ENCODE data around the gene CNN2.

DNA sequence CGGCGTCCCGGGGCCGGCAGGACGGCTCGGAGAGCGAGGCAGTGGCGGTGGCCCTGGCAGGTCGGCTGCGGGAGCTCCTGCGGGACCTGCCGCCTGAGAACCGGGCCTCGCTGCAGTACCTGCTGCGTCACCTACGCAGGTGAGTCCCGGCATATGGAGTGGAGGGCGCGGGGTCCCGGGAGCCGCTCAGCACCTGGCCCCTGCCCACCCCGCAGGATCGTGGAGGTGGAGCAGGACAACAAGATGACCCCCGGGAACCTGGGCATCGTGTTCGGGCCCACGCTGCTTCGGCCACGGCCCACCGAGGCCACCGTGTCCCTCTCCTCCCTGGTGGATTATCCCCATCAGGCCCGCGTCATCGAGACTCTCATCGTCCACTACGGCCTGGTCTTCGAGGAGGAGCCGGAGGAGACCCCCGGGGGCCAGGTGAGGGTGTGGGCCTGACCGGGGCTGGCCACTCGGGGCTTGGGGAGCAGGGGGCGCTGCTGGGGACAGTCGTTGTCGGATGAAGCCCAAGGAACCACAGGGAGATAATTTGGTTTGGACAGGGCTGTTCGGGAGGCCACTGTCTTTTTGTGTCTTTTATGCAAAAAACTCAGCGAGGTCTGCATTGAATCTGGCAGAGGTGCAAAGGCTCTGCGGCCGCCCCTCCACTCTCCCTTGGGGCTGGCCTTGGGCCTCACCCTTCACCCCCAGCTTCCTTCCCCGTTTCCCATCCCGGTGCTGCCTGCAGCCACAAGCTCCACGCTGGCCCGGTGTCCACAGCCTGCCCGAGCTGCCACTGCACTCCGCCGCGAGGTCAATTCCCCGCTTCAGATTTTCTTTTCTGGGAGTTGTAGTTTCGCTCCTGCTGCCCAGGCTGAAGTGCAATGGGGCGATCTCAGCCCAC lies 56.8 kb downstream of the CNN2 start:
- TF ChIP-seq, protein P1, sequence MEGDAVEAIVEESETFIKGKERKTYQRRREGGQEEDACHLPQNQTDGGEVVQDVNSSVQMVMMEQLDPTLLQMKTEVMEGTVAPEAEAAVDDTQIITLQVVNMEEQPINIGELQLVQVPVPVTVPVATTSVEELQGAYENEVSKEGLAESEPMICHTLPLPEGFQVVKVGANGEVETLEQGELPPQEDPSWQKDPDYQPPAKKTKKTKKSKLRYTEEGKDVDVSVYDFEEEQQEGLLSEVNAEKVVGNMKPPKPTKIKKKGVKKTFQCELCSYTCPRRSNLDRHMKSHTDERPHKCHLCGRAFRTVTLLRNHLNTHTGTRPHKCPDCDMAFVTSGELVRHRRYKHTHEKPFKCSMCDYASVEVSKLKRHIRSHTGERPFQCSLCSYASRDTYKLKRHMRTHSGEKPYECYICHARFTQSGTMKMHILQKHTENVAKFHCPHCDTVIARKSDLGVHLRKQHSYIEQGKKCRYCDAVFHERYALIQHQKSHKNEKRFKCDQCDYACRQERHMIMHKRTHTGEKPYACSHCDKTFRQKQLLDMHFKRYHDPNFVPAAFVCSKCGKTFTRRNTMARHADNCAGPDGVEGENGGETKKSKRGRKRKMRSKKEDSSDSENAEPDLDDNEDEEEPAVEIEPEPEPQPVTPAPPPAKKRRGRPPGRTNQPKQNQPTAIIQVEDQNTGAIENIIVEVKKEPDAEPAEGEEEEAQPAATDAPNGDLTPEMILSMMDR (IDR thresholded peaks at IDR 0.05; ENCODE audit: poor library complexity), result no peak
- no peak for TF ChIP-seq EZH2 (IDR thresholded peaks at IDR 0.05; ENCODE audit: borderline replicate concordance)
- TF ChIP-seq EZH2phosphoT487 (IDR thresholded peaks at IDR 0.05; ENCODE audit: low read depth, severe bottlenecking, unreplicated experiment), result no peak
